Naive thymus-derived CD4-positive, alpha-beta T cell (primary cell): Measurements from ENCODE around the gene ABCB1. TPM values are rescaled to one million over a fixed set of nuclear protein-coding genes. Genes with fewer than 3 reads are reported as not detected.
"Not testable (repeated sequence)": the region's sequence is repeated elsewhere in the genome, so short reads cannot be mapped to it uniquely, and the experiment has no call there.

Experiments
- ATAC-seq: fragments of 150-1000 bp; cut with Tn5 transposase; 2 replicates; pipeline ENCODE4 v1.10.0; 2021; ENCODE audit warnings: mild to moderate bottlenecking, moderate library complexity
- CTCF ChIA-PET: fragments of 350-600 bp; sonication (Branson Sonifier 250); formaldehyde crosslinking; loops from one replicate; lab custom pipeline; 2021; ENCODE audit warnings: antibody characterized with exemption; lab: Charles Lee
- POLR2A ChIA-PET: fragments of 350-600 bp; sonication (Branson Sonifier 250); formaldehyde crosslinking; loops from one replicate; lab custom pipeline; 2021; ENCODE audit warnings: antibody characterized with exemption, inconsistent platforms; lab: Charles Lee
- DNase-seq, 9 donors: peaks; one replicate each; pipeline versions ENCODE4 v3.0.0 to v3.0.0-alpha.2; 2020 to 2022; ENCODE audit warnings: mixed read lengths in 1 of 9
- H3K27ac ChIP-seq: one replicate; pipeline ENCODE4 v1.7.0; 2013; ENCODE audit warnings: mild to moderate bottlenecking, low read depth, low read length, moderate library complexity
- H3K27me3 ChIP-seq, 2 donors: one replicate each; pipeline ENCODE4 v1.7.0; 2013; ENCODE audit warnings: low read length in 2 of 2, mild to moderate bottlenecking in 2 of 2, moderate library complexity in 2 of 2; ENCODE audit not compliant: control insufficient read depth in 2 of 2, insufficient read depth in 2 of 2
- H3K36me3 ChIP-seq, 3 experiments: 1 replicate in 2 of 3; 2 replicates in 1 of 3; pipeline ENCODE4 v1.7.0; 2013; ENCODE audit warnings: low read length in 3 of 3, mild to moderate bottlenecking in 3 of 3, moderate library complexity in 1 of 3; ENCODE audit not compliant: insufficient read depth in 3 of 3, control insufficient read depth in 2 of 3
- H3K4me1 ChIP-seq, 2 donors: one replicate each; pipeline ENCODE4 v1.7.0; 2013; ENCODE audit warnings: low read length in 2 of 2, mild to moderate bottlenecking in 2 of 2, moderate library complexity in 1 of 2; ENCODE audit not compliant: control insufficient read depth in 2 of 2, insufficient read depth in 2 of 2
- H3K4me3 ChIP-seq: 2 replicates; pipeline ENCODE4 v1.7.0; 2013; ENCODE audit warnings: mild to moderate bottlenecking, low read length
- H3K9me3 ChIP-seq, 3 experiments: 1 replicate in 2 of 3; 2 replicates in 1 of 3; pipeline ENCODE4 v1.7.0; 2013; ENCODE audit warnings: low read length in 3 of 3; ENCODE audit not compliant: control insufficient read depth in 2 of 3
- H3K27ac Mint-ChIP-seq, 9 donors: one replicate each; pipeline ENCODE4 v1.8.0; 2020 to 2022; ENCODE audit warnings: mixed read lengths in 9 of 9, mild to moderate bottlenecking in 8 of 9, moderate library complexity in 5 of 9, inconsistent platforms in 2 of 9
- H3K27me3 Mint-ChIP-seq, 5 donors: one replicate each; pipeline ENCODE4 v1.8.0; 2021 to 2022; ENCODE audit warnings: mixed read lengths in 5 of 5, mild to moderate bottlenecking in 1 of 5
- H3K36me3 Mint-ChIP-seq, 5 donors: one replicate each; pipeline ENCODE4 v1.8.0; 2020 to 2022; ENCODE audit warnings: mixed read lengths in 5 of 5, mild to moderate bottlenecking in 3 of 5, inconsistent platforms in 1 of 5
- H3K4me1 Mint-ChIP-seq, 7 donors: one replicate each; pipeline ENCODE4 v1.8.0; 2020 to 2022; ENCODE audit warnings: mixed read lengths in 7 of 7, mild to moderate bottlenecking in 3 of 7, inconsistent platforms in 1 of 7
- H3K4me3 Mint-ChIP-seq, 10 donors: one replicate each; pipeline ENCODE4 v1.8.0; 2020 to 2022; ENCODE audit warnings: mild to moderate bottlenecking in 10 of 10, mixed read lengths in 10 of 10, moderate library complexity in 6 of 10, inconsistent platforms in 2 of 10
- H3K9me3 Mint-ChIP-seq, 11 donors: one replicate each; pipeline ENCODE4 v1.8.0; 2020 to 2022; ENCODE audit warnings: mixed read lengths in 11 of 11, mild to moderate bottlenecking in 4 of 11, inconsistent platforms in 1 of 11, moderate library complexity in 1 of 11
- intact Hi-C, 2 donors: fragments of 100-400 bp; cut with micrococcal nuclease; formaldehyde crosslinking; loops; one replicate each; pipeline ENCODE4 v1.15.1; 2023
- polyA plus RNA-seq, 2 donors: library from polyadenylated mRNA; unstranded; fragments of 300-500 nt; fragmentation: Illumina TruSeq; gene quantifications; one replicate each; pipeline ENCODE4 v1.2.3, GENCODE V29; 2021
- total RNA-seq, 6 experiments: library from RNA in 5 of 6; stranded (reverse) in 5 of 6; gene quantifications; 1 replicate in 5 of 6; 2 replicates in 1 of 6; pipeline ENCODE4 v1.2.3 and lab custom pipeline; 2021 to 2026

The ABCB1 gene
- total and polyA plus RNA-seq, 7 experiments from 2014 or later: 3.0 to 14.3 (median 9.0) TPM

- POLR2A ChIA-PET, H3K4me1 Mint-ChIP-seq, H3K4me1 ChIP-seq: not testable (repeated sequence)
These were observed 135.2 kb downstream of the ABCB1 start for GRCh38 chr7:87465534-87465880.

GRCh38 chr7:87464830-87465533 lies 135.7 kb downstream of the ABCB1 start:
- H3K36me3 ChIP-seq, H3K4me3 ChIP-seq, H3K4me1 ChIP-seq, DNase-seq, POLR2A ChIA-PET, H3K27ac ChIP-seq, H3K4me3 Mint-ChIP-seq, H3K4me1 Mint-ChIP-seq, H3K36me3 Mint-ChIP-seq, H3K9me3 ChIP-seq, ATAC-seq, H3K27me3 ChIP-seq, intact Hi-C loops, H3K27ac Mint-ChIP-seq: not testable (repeated sequence)
- Mint-ChIP-seq H3K9me3 (peaks cover 0 to 15% (median 3%) of the 10 kb centered on the region in 11 donors), H3K27me3 (peaks cover 2 to 44% (median 34%) of the 10 kb centered on the region in 5 donors)
- CTCF ChIA-PET: interaction anchor here (0.5 to 0.7 kb wide), 2 partner anchors 9 to 28 kb away, joined by 3 read pairs; no protein-coding TSS in a partner anchor

More at GRCh38 chr7:87465534-87465880, 135.2 kb downstream of the ABCB1 start:
- H3K36me3 Mint-ChIP-seq, H3K36me3 ChIP-seq, ATAC-seq, DNase-seq, H3K4me3 ChIP-seq, H3K27ac Mint-ChIP-seq, H3K4me3 Mint-ChIP-seq, H3K27ac ChIP-seq, intact Hi-C loops, H3K9me3 ChIP-seq, H3K27me3 ChIP-seq: not testable (repeated sequence)
- Mint-ChIP-seq H3K27me3 (peaks cover 2 to 44% (median 34%) of the 10 kb centered on the region in 5 donors), H3K9me3 (peaks cover 0 to 19% (median 3%) of the 10 kb centered on the region in 11 donors)
- CTCF ChIA-PET: interaction anchor here (0.8 kb wide), 1 partner anchor 8 kb away, joined by 3 read pairs; no protein-coding TSS in a partner anchor

GRCh38 chr7:87463982-87464381 lies 136.7 kb downstream of the ABCB1 start:
- no peaks in the 10 kb centered on the region for H3K4me1 ChIP-seq
- no peaks in the 10 kb centered on the region for H3K4me1 Mint-ChIP-seq
- no peaks in the 10 kb centered on the region for H3K9me3 ChIP-seq
- no peaks in the 10 kb centered on the region for H3K36me3 Mint-ChIP-seq
- H3K36me3 ChIP-seq: no peaks in the 10 kb centered on the region
- H3K4me3 ChIP-seq: no peak overlapping the region
- ATAC-seq (no peak), DNase-seq (no peak)
- no peak overlapping the region for H3K4me3 Mint-ChIP-seq
- no peak overlapping the region for H3K27ac ChIP-seq
- ChIA-PET CTCF (no interaction called here), POLR2A (no interaction called here)
- H3K27me3 Mint-ChIP-seq: peaks cover 2 to 52% (median 37%) of the 10 kb centered on the region in 5 donors
- H3K27ac Mint-ChIP-seq: no peak overlapping the region
- no peaks in the 10 kb centered on the region for H3K27me3 ChIP-seq
- intact Hi-C loops: no loop called here
- peaks cover 0 to 10% (median 0%) of the 10 kb centered on the region in 11 donors for H3K9me3 Mint-ChIP-seq

- H3K4me3 Mint-ChIP-seq, intact Hi-C loops, H3K36me3 Mint-ChIP-seq, H3K27ac Mint-ChIP-seq, DNase-seq, H3K4me1 Mint-ChIP-seq, H3K36me3 ChIP-seq, H3K4me1 ChIP-seq, POLR2A ChIA-PET, H3K9me3 ChIP-seq, H3K4me3 ChIP-seq, ATAC-seq, H3K9me3 Mint-ChIP-seq, CTCF ChIA-PET, H3K27ac ChIP-seq, H3K27me3 ChIP-seq: not testable (repeated sequence)
- H3K27me3 Mint-ChIP-seq: peaks cover 0 to 45% (median 30%) of the 10 kb centered on the region in 5 donors
These were observed 140.2 kb downstream of the ABCB1 start for GRCh38 chr7:87460444-87460843.

- Histone ChIP-seq H3K27ac (no peak overlapping the region), H3K27me3 (no peaks in the 10 kb centered on the region), H3K9me3 (no peaks in the 10 kb centered on the region), H3K36me3 (no peaks in the 10 kb centered on the region), H3K4me1 (no peaks in the 10 kb centered on the region), H3K4me3 (no peak overlapping the region)
- peaks cover 2 to 45% (median 30%) of the 10 kb centered on the region in 5 donors for H3K27me3 Mint-ChIP-seq
- H3K9me3 Mint-ChIP-seq: peaks cover 0 to 5% (median 0%) of the 10 kb centered on the region in 11 donors
- POLR2A ChIA-PET: no interaction called here
- H3K27ac Mint-ChIP-seq: no peak overlapping the region
- no peaks in the 10 kb centered on the region for H3K36me3 Mint-ChIP-seq
- ATAC-seq (no peak), DNase-seq (no peak)
- intact Hi-C loops: no loop called here
- CTCF ChIA-PET: no interaction called here
- H3K4me3 Mint-ChIP-seq: no peak overlapping the region
- H3K4me1 Mint-ChIP-seq: no peaks in the 10 kb centered on the region
These were observed 140.7 kb downstream of the ABCB1 start for GRCh38 chr7:87459941-87460340.

GRCh38 chr7:87458148-87458547 lies 142.5 kb downstream of the ABCB1 start:
- Mint-ChIP-seq H3K27ac (no peak overlapping the region), H3K27me3 (peaks cover 4 to 33% (median 20%) of the 10 kb centered on the region in 5 donors), H3K36me3 (no peaks in the 10 kb centered on the region), H3K4me3 (no peak overlapping the region), H3K9me3 (peaks cover 0 to 5% (median 0%) of the 10 kb centered on the region in 11 donors), H3K4me1 (no peaks in the 10 kb centered on the region)
- H3K4me3 ChIP-seq: no peak overlapping the region
- ATAC-seq: no peak
- no peak overlapping the region for H3K27ac ChIP-seq
- H3K4me1 ChIP-seq: no peaks in the 10 kb centered on the region
- ChIA-PET CTCF (no interaction called here), POLR2A (no interaction called here)
- intact Hi-C loops: no loop called here
- no peak for DNase-seq
- no peaks in the 10 kb centered on the region for H3K9me3 ChIP-seq
- no peaks in the 10 kb centered on the region for H3K27me3 ChIP-seq
- no peaks in the 10 kb centered on the region for H3K36me3 ChIP-seq

GRCh38 chr7:87456247-87456646 lies 144.4 kb downstream of the ABCB1 start:
- H3K9me3 Mint-ChIP-seq: peaks cover 0 to 4% (median 0%) of the 10 kb centered on the region in 11 donors
- H3K27ac Mint-ChIP-seq: no peak overlapping the region
- no peaks in the 10 kb centered on the region for H3K4me1 Mint-ChIP-seq
- Histone ChIP-seq H3K27me3 (no peaks in the 10 kb centered on the region), H3K4me1 (no peaks in the 10 kb centered on the region), H3K9me3 (no peaks in the 10 kb centered on the region), H3K4me3 (no peak overlapping the region), H3K36me3 (no peaks in the 10 kb centered on the region), H3K27ac (no peak overlapping the region)
- H3K27me3 Mint-ChIP-seq: peaks cover 4 to 32% (median 25%) of the 10 kb centered on the region in 5 donors
- ChIA-PET POLR2A (no interaction called here), CTCF (interaction anchor here (0.8 kb wide), 1 partner anchor 8 kb away, joined by 3 read pairs; no protein-coding TSS in a partner anchor)
- ATAC-seq: no peak
- DNase-seq: no peak
- no peak overlapping the region for H3K4me3 Mint-ChIP-seq
- H3K36me3 Mint-ChIP-seq: no peaks in the 10 kb centered on the region
- intact Hi-C loops: no loop called here
